Trophoblast cell (in vitro differentiated cells and primary cell): ENCODE measurements around the gene MOGAT1.

Experiments used
- DNase-seq, 2 donors: peaks; one replicate each; pipeline ENCODE4 v3.0.0-alpha.2; 2016
- H2AFZ ChIP-seq: 2 replicates; pipeline ENCODE4 v1.6.1; 2013; ENCODE audit warnings: low read length, moderate library complexity, mild to moderate bottlenecking; ENCODE audit not compliant: insufficient read depth, poor library complexity
- H2AK5ac ChIP-seq: 2 replicates; pipeline ENCODE4 v1.6.1; 2013; ENCODE audit warnings: mild to moderate bottlenecking, low read length
- H2BK120ac ChIP-seq: 2 replicates; pipeline ENCODE4 v1.6.1; 2013; ENCODE audit warnings: low read length, mild to moderate bottlenecking, moderate library complexity; ENCODE audit not compliant: insufficient read depth, poor library complexity
- H2BK12ac ChIP-seq: 2 replicates; pipeline ENCODE4 v1.6.1; 2013; ENCODE audit warnings: mild to moderate bottlenecking, low read length, moderate library complexity
- H2BK5ac ChIP-seq: 2 replicates; pipeline ENCODE4 v1.6.1; 2013; ENCODE audit warnings: low read length, low read depth, moderate library complexity, mild to moderate bottlenecking; ENCODE audit not compliant: poor library complexity
- H3K14ac ChIP-seq: 2 replicates; pipeline ENCODE4 v1.6.1; 2013; ENCODE audit warnings: mild to moderate bottlenecking, low read length
- H3K18ac ChIP-seq: 2 replicates; pipeline ENCODE4 v1.6.1; 2013; ENCODE audit warnings: mild to moderate bottlenecking, low read length
- H3K23ac ChIP-seq: 2 replicates; pipeline ENCODE4 v1.6.1; 2013; ENCODE audit warnings: low read length
- H3K27ac ChIP-seq: 2 replicates; pipeline ENCODE4 v1.5.1; 2013; ENCODE audit warnings: low read depth, mild to moderate bottlenecking, inconsistent platforms, low read length, moderate library complexity
- H3K27me3 ChIP-seq: 2 replicates; pipeline ENCODE4 v1.6.1; 2013; ENCODE audit warnings: inconsistent platforms, mild to moderate bottlenecking, low read length, moderate library complexity; ENCODE audit not compliant: insufficient read depth
- H3K36me3 ChIP-seq, 2 experiments: 1 replicate in 1 of 2; 2 replicates in 1 of 2; pipeline ENCODE4 v1.6.1; 2013; ENCODE audit warnings: low read length in 2 of 2, mild to moderate bottlenecking in 2 of 2, moderate library complexity in 1 of 2; ENCODE audit not compliant: insufficient read depth in 2 of 2, control insufficient read depth in 1 of 2
- H3K4ac ChIP-seq: 2 replicates; pipeline ENCODE4 v1.6.1; 2013; ENCODE audit warnings: low read depth, mild to moderate bottlenecking, low read length, moderate library complexity
- H3K4me1 ChIP-seq, 2 experiments: 1 replicate in 1 of 2; 2 replicates in 1 of 2; pipeline ENCODE4 v1.6.1; 2013; ENCODE audit warnings: low read length in 2 of 2, mild to moderate bottlenecking in 2 of 2, moderate library complexity in 1 of 2; ENCODE audit not compliant: insufficient read depth in 2 of 2, control insufficient read depth in 1 of 2
- H3K4me2 ChIP-seq: 2 replicates; pipeline ENCODE4 v1.6.1; 2013; ENCODE audit warnings: inconsistent platforms, mild to moderate bottlenecking, low read length, moderate library complexity
- H3K4me3 ChIP-seq: 2 replicates; pipeline ENCODE4 v1.5.1; 2013; ENCODE audit warnings: mild to moderate bottlenecking, low read depth, low read length, inconsistent platforms
- H3K79me1 ChIP-seq: one replicate; pipeline ENCODE4 v1.6.1; 2013; ENCODE audit warnings: low read length
- H3K79me2 ChIP-seq: 2 replicates; pipeline ENCODE4 v1.6.1; 2013; ENCODE audit warnings: low read length, mild to moderate bottlenecking; ENCODE audit not compliant: control insufficient read depth, insufficient read depth, poor library complexity
- H3K9ac ChIP-seq: 2 replicates; pipeline ENCODE4 v1.6.1; 2013; ENCODE audit warnings: mild to moderate bottlenecking, low read length
- H3K9me3 ChIP-seq: 2 replicates; pipeline ENCODE4 v1.6.1; 2013; ENCODE audit warnings: low read depth, mild to moderate bottlenecking, control low read depth, inconsistent platforms, low read length; ENCODE audit not compliant: insufficient read depth
- H4K12ac ChIP-seq: 2 replicates; pipeline ENCODE4 v1.6.1; 2013; ENCODE audit warnings: low read depth, mild to moderate bottlenecking, low read length, moderate library complexity
- H4K8ac ChIP-seq: 2 replicates; pipeline ENCODE4 v1.6.1; 2013; ENCODE audit warnings: low read depth, mild to moderate bottlenecking, low read length, moderate library complexity
- H4K91ac ChIP-seq: one replicate; pipeline ENCODE4 v1.6.1; 2013; ENCODE audit warnings: low read depth, mild to moderate bottlenecking, low read length, moderate library complexity
- WGBS: extraction: QIAGEN DNeasy Blood & Tissue Kit; methylation state at CpG from one replicate; pipeline ENCODE4 v1.1.7; 2013; ENCODE audit warnings: missing lambda C conversion rate; ENCODE audit not compliant: insufficient read length, insufficient coverage; ENCODE audit errors: extremely low coverage; 5-methylcytosine and 5-hydroxymethylcytosine counted together

MOGAT1 gene

GRCh38 chr2:222722327-222722946, 51.0 kb downstream of the MOGAT1 start:
- DNase-seq, result no peak
- no peaks in the 10 kb centered on the region for H3K79me1 ChIP-seq
- H3K9ac ChIP-seq, result no peak overlapping the region
- H4K8ac ChIP-seq, result no peak overlapping the region
- no peak overlapping the region for H2BK5ac ChIP-seq
- H2AFZ ChIP-seq, result no peak overlapping the region
- no peak overlapping the region for H4K91ac ChIP-seq
- no peaks in the 10 kb centered on the region for H3K27me3 ChIP-seq
- no peaks in the 10 kb centered on the region for H3K4me1 ChIP-seq
- H3K9me3 ChIP-seq, result peaks cover 6% of the 10 kb centered on the region
- H3K14ac ChIP-seq, result no peak overlapping the region
- H4K12ac ChIP-seq, result no peak overlapping the region
- no peaks in the 10 kb centered on the region for H3K79me2 ChIP-seq
- H3K4ac ChIP-seq, result no peak overlapping the region
- H3K4me2 ChIP-seq, result no peak overlapping the region
- no peak overlapping the region for H3K27ac ChIP-seq
- H3K36me3 ChIP-seq, result no peaks in the 10 kb centered on the region
- H2BK120ac ChIP-seq, result no peak overlapping the region
- WGBS, result no CpG with 5 or more reads among the region's 2 CpGs
- no peak overlapping the region for H3K4me3 ChIP-seq
- no peak overlapping the region for H2BK12ac ChIP-seq
- H3K23ac ChIP-seq, result no peak overlapping the region
- H3K18ac ChIP-seq, result no peak overlapping the region
- no peak overlapping the region for H2AK5ac ChIP-seq

- no peak overlapping the region for H2AFZ ChIP-seq
- no peak overlapping the region for H3K9ac ChIP-seq
- H3K36me3 ChIP-seq, result no peaks in the 10 kb centered on the region
- H4K8ac ChIP-seq, result no peak overlapping the region
- no peak overlapping the region for H3K27ac ChIP-seq
- H4K91ac ChIP-seq, result no peak overlapping the region
- H3K27me3 ChIP-seq, result no peaks in the 10 kb centered on the region
- H3K23ac ChIP-seq, result no peak overlapping the region
- H2BK120ac ChIP-seq, result no peak overlapping the region
- no peak overlapping the region for H2BK12ac ChIP-seq
- no peaks in the 10 kb centered on the region for H3K4me1 ChIP-seq
- no peak overlapping the region for H3K4me2 ChIP-seq
- no peak overlapping the region for H2BK5ac ChIP-seq
- no peak overlapping the region for H3K4ac ChIP-seq
- no peaks in the 10 kb centered on the region for H3K79me2 ChIP-seq
- H3K14ac ChIP-seq, result no peak overlapping the region
- H2AK5ac ChIP-seq, result no peak overlapping the region
- no peak overlapping the region for H3K4me3 ChIP-seq
- DNase-seq, result no peak
- H4K12ac ChIP-seq, result no peak overlapping the region
- H3K18ac ChIP-seq, result no peak overlapping the region
- no peaks in the 10 kb centered on the region for H3K79me1 ChIP-seq
- peaks cover 6% of the 10 kb centered on the region for H3K9me3 ChIP-seq
Observed at GRCh38 chr2:222724208-222724607, 52.8 kb downstream of the MOGAT1 start.

GRCh38 chr2:222728621-222729020, 57.2 kb downstream of the MOGAT1 start:
- Histone ChIP-seq H2BK120ac (no peak overlapping the region), H4K91ac (no peak overlapping the region), H3K79me1 (no peaks in the 10 kb centered on the region), H3K9ac (no peak overlapping the region), H2AFZ (no peak overlapping the region), H3K36me3 (no peaks in the 10 kb centered on the region), H3K14ac (no peak overlapping the region), H4K8ac (no peak overlapping the region), H3K4me2 (no peak overlapping the region), H2BK12ac (no peak overlapping the region), H3K4me1 (peaks cover under 1% of the 10 kb centered on the region in 2 experiments), H4K12ac (no peak overlapping the region), H3K18ac (no peak overlapping the region), H3K9me3 (peaks cover 2% of the 10 kb centered on the region), H2AK5ac (no peak overlapping the region), H3K27ac (no peak overlapping the region), H3K23ac (no peak overlapping the region), H2BK5ac (no peak overlapping the region), H3K79me2 (no peaks in the 10 kb centered on the region), H3K4ac (no peak overlapping the region), H3K27me3 (no peaks in the 10 kb centered on the region), H3K4me3 (no peak overlapping the region)
- no CpG with 5 or more reads among the region's 3 CpGs for WGBS
- peak; percentile 78 to 83 for DNase-seq

- Histone ChIP-seq H2BK12ac (no peak overlapping the region), H2AFZ (no peak overlapping the region), H2BK5ac (no peak overlapping the region), H3K14ac (no peak overlapping the region), H3K9ac (no peak overlapping the region), H3K4me1 (peaks cover 5 to 11% of the 10 kb centered on the region in 2 experiments), H3K18ac (no peak overlapping the region), H3K9me3 (no peaks in the 10 kb centered on the region), H3K4ac (no peak overlapping the region), H3K27me3 (no peaks in the 10 kb centered on the region), H3K27ac (no peak overlapping the region), H4K8ac (no peak overlapping the region), H3K36me3 (no peaks in the 10 kb centered on the region), H4K91ac (no peak overlapping the region), H2AK5ac (no peak overlapping the region), H2BK120ac (no peak overlapping the region), H3K4me2 (no peak overlapping the region), H3K4me3 (no peak overlapping the region), H3K79me2 (no peaks in the 10 kb centered on the region), H3K79me1 (peaks cover 3% of the 10 kb centered on the region), H3K23ac (no peak overlapping the region), H4K12ac (no peak overlapping the region)
- WGBS, result no CpG with 5 or more reads among the region's 5 CpGs
- no peak for DNase-seq
Observed at GRCh38 chr2:222730366-222730999, 59.0 kb downstream of the MOGAT1 start.
